ENCODE results near the gene TP53TG5. TPM values are rescaled to one million over a fixed set of nuclear protein-coding genes. Genes with fewer than 3 reads are reported as not detected.

TP53TG5 gene
- total RNA-seq, 2 experiments from 2014 or later: 0.36 TPM; not detected in 1

DNA sequence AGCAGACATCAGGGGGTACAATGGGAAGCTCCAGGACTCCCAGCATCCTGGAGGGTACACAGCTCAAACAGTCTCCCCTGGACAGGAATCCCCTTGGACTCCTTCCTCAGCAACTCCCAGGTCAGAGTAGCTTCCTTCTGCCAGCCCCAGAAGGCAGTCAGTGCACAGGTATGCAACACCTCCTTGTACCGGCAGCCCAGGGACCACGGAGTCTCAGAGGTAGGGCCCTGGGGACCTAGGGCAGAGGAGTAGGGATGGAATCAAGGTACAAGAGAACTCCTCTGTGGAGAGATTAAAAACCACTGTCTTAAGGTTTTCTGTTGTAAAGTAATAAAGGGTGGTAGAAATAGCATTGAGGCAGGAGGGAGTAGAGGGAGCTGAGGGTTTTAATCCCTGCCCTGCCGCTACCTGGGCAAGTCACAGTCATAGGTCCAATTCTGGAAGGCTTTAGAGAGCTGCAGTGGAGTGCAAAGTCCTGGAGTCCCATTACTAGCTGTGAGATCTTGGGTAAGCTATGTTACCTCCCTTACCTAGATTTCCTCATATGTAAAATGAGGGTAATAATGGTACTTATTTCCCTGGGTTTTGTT is 7.5 kb downstream of the TP53TG5 start:
- H3K9me3 ChIP-seq (ENCODE audit: control insufficient read depth in 1 of 2, insufficient read depth in 1 of 2, low read length in 2 of 2): no peaks in the 10 kb centered on the region
- ChIA-PET CTCF (interaction anchor here (1.2 to 9.5 kb wide), 2 partner anchors 67 to 77 kb away, joined by 3 to 132 read pairs; no protein-coding TSS in a partner anchor), POLR2A (interaction anchor here (4.1 to 4.7 kb wide), 2 partner anchors 45 to 67 kb away, joined by 60 to 89 read pairs; partner anchors contain the start of gene PIGT)
- H3K27ac ChIP-seq (ENCODE audit: low read depth in 1 of 2, low read length in 2 of 2): no peak overlapping the region
- H3K4me1 Mint-ChIP-seq (ENCODE audit: low read depth): peaks cover 71% of the 10 kb centered on the region
- no peaks in the 10 kb centered on the region for H3K27me3 ChIP-seq (ENCODE audit: control insufficient read depth in 1 of 2, insufficient read depth in 2 of 2, low read length in 2 of 2)
- H3K4me3 Mint-ChIP-seq: peak overlapping the region; percentile 51
- ATAC-seq (ENCODE audit: poor library complexity) (no peak), DNase-seq (no peak)
- H3K9me3 Mint-ChIP-seq: no peaks in the 10 kb centered on the region
- H3K27me3 Mint-ChIP-seq: no peaks in the 10 kb centered on the region
- TF ChIP-seq, protein P1, sequence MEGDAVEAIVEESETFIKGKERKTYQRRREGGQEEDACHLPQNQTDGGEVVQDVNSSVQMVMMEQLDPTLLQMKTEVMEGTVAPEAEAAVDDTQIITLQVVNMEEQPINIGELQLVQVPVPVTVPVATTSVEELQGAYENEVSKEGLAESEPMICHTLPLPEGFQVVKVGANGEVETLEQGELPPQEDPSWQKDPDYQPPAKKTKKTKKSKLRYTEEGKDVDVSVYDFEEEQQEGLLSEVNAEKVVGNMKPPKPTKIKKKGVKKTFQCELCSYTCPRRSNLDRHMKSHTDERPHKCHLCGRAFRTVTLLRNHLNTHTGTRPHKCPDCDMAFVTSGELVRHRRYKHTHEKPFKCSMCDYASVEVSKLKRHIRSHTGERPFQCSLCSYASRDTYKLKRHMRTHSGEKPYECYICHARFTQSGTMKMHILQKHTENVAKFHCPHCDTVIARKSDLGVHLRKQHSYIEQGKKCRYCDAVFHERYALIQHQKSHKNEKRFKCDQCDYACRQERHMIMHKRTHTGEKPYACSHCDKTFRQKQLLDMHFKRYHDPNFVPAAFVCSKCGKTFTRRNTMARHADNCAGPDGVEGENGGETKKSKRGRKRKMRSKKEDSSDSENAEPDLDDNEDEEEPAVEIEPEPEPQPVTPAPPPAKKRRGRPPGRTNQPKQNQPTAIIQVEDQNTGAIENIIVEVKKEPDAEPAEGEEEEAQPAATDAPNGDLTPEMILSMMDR (IDR thresholded peaks at IDR 0.05): no peak
- no peak overlapping the region for H3K4me3 ChIP-seq (ENCODE audit: low read length)
- peaks cover 55% of the 10 kb centered on the region for H3K4me1 ChIP-seq (ENCODE audit: insufficient read depth, low read length)
- H3K27ac Mint-ChIP-seq: peak overlapping the region; percentile 80
- intact Hi-C loops (cut with DNase I, micrococcal nuclease): loop anchor here in 1 of 2 experiments (5.0 kb wide), 1 partner anchor 487 kb away; the partner anchor contains the start of genes ACOT8 and ZSWIM3
- H3K36me3 Mint-ChIP-seq (ENCODE audit: low read depth): peaks cover 48% of the 10 kb centered on the region
- H3K36me3 ChIP-seq (ENCODE audit: insufficient read depth, low read length): peaks cover 30% of the 10 kb centered on the region

DNA sequence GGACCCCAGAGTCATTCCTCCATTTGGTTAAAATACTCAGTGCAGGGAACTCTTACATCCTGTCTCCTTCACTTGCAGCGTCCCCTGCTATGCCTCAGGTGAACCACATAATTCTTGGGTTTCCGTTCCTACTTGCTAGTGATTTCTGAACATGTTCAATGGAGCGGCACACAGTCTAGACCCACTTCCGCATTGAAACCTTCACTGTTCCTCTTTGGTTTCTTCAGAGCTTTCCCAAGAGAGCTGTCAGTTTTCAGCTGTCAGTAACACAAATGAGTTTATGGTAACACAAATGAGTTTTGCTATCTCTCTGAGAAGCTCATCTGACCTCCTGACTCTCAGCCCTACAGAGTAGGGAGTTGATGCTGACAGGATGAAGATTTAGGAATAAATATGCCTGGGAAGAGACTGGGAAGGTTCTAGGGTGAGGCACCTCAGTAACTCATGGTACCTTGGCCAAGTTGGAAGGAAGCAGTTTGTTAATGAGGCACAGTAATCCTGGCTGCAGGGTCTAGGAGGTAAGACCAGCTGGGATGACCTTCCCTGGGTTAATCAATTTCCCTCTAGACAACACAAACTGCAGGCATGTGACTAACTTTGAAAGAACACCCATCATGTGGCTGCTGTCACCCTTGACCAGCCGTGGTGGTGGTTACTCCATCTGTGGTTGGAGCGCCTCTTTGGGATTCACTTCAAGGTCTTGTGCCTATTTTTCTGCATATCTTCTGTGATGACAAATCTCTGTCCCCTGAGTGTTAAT is 9.7 kb downstream of the TP53TG5 start:
- TF ChIP-seq, protein P1 (IDR thresholded peaks at IDR 0.05): no peak
- peaks cover 36% of the 10 kb centered on the region for H3K36me3 ChIP-seq (ENCODE audit: insufficient read depth, low read length)
- intact Hi-C loops (cut with DNase I, micrococcal nuclease): loop anchor here in 1 of 2 experiments (5.0 kb wide), 1 partner anchor 481 kb away; the partner anchor contains the start of gene YWHAB
- H3K27ac Mint-ChIP-seq: peak overlapping the region; percentile 73
- H3K4me1 Mint-ChIP-seq (ENCODE audit: low read depth): peaks cover 80% of the 10 kb centered on the region
- H3K27ac ChIP-seq (ENCODE audit: low read depth in 1 of 2, low read length in 2 of 2): peak overlapping the region in 1 of 2 donors; percentile 38
- no peaks in the 10 kb centered on the region for H3K9me3 ChIP-seq (ENCODE audit: control insufficient read depth in 1 of 2, insufficient read depth in 1 of 2, low read length in 2 of 2)
- H3K27me3 Mint-ChIP-seq: no peaks in the 10 kb centered on the region
- H3K9me3 Mint-ChIP-seq: no peaks in the 10 kb centered on the region
- CTCF ChIA-PET: interaction anchor here (1.0 to 5.3 kb wide), 2 partner anchors 47 to 68 kb away, joined by 3 to 29 read pairs; partner anchors contain the start of gene PIGT
- DNase-seq: peak in 8 of 14 experiments; percentile 10 to 82 (median 40)
- H3K4me3 ChIP-seq (ENCODE audit: low read length): no peak overlapping the region
- peaks cover 68% of the 10 kb centered on the region for H3K4me1 ChIP-seq (ENCODE audit: insufficient read depth, low read length)
- peak overlapping the region; percentile 55 for H3K4me3 Mint-ChIP-seq
- POLR2A ChIA-PET: interaction anchor here (0.9 to 2.3 kb wide), 3 partner anchors 39 to 68 kb away, joined by 3 to 10 read pairs (median 5); no protein-coding TSS in a partner anchor
- H3K36me3 Mint-ChIP-seq (ENCODE audit: low read depth): peaks cover 52% of the 10 kb centered on the region
- ATAC-seq (ENCODE audit: poor library complexity): peak; percentile 71
- H3K27me3 ChIP-seq (ENCODE audit: control insufficient read depth in 1 of 2, insufficient read depth in 2 of 2, low read length in 2 of 2): no peaks in the 10 kb centered on the region

DNA sequence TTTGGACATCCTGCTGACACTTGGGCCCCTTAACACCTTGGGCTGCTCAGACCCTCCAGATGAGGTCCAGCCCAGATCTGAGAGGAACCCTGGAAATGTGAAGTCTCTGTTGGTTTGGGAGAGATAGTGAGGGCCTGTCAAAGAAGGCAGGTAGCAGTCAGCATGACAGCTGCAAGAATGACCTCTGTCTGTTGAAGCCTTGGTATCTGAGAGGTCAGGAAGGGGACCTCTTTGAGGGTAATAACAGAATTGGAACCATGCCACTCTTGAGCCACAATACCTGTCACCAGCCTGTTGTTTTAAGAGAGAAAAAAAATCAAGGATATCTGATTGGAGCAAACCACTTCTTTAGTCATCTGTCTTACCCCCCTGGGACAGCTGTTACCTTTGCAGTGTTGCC is 11.0 kb downstream of the TP53TG5 start:
- H3K4me1 ChIP-seq (ENCODE audit: insufficient read depth, low read length): peaks cover 62% of the 10 kb centered on the region
- H3K9me3 ChIP-seq (ENCODE audit: control insufficient read depth in 1 of 2, insufficient read depth in 1 of 2, low read length in 2 of 2): no peaks in the 10 kb centered on the region
- H3K27ac ChIP-seq (ENCODE audit: low read depth in 1 of 2, low read length in 2 of 2): no peak overlapping the region
- H3K4me3 ChIP-seq (ENCODE audit: low read length): no peak overlapping the region
- H3K27me3 ChIP-seq (ENCODE audit: control insufficient read depth in 1 of 2, insufficient read depth in 2 of 2, low read length in 2 of 2): no peaks in the 10 kb centered on the region
- Mint-ChIP-seq H3K27me3 (no peaks in the 10 kb centered on the region), H3K9me3 (no peaks in the 10 kb centered on the region), H3K4me1 (ENCODE audit: low read depth) (peaks cover 76% of the 10 kb centered on the region), H3K36me3 (ENCODE audit: low read depth) (peaks cover 52% of the 10 kb centered on the region), H3K27ac (no peak overlapping the region), H3K4me3 (no peak overlapping the region)
- TF ChIP-seq, protein P1 (IDR thresholded peaks at IDR 0.05): no peak
- ChIA-PET POLR2A (interaction anchor here (1.3 to 2.3 kb wide), 2 partner anchors 69 to 83 kb away, joined by 3 to 10 read pairs; no protein-coding TSS in a partner anchor), CTCF (interaction anchor here (5.3 kb wide), 1 partner anchor 70 kb away, joined by 29 read pairs; no protein-coding TSS in a partner anchor)
- DNase-seq (no peak), ATAC-seq (ENCODE audit: poor library complexity) (no peak)
- H3K36me3 ChIP-seq (ENCODE audit: insufficient read depth, low read length): peaks cover 36% of the 10 kb centered on the region
- intact Hi-C loops (cut with DNase I, micrococcal nuclease): loop anchor here in 1 of 2 experiments (5.0 kb wide), 1 partner anchor 480 kb away; the partner anchor contains the start of gene YWHAB

Data from CD4-positive, alpha-beta T cell (primary cell).